Psoas muscle (tissue), 8 donors: Measurements from ENCODE around the gene ARHGAP19. TPM values are rescaled to one million over a fixed set of nuclear protein-coding genes. Genes with fewer than 3 reads are reported as not detected.
A peak's percentile ranks its signal among the peaks of the same experiment; 100 is the strongest.

Experiments used
- ATAC-seq, 4 donors: fragments of 200-7000 bp; cut with Tn5 transposase; one replicate each; pipeline ENCODE4 v1.9.1; 2020; ENCODE audit warnings: moderate library complexity in 3 of 4, mild to moderate bottlenecking in 2 of 4
- DNase-seq, 2 donors: peaks; one replicate each; pipeline ENCODE4 v3.0.0-alpha.2; 2020
- H3K27ac ChIP-seq: fragments of 200-600 bp; one replicate; pipeline ENCODE4 v1.8.0; 2022
- H3K27me3 ChIP-seq, 3 donors: fragments of 200-600 bp in 1 of 3; one replicate each; pipeline versions ENCODE4 v1.6.1 to v1.8.0; 2013 to 2022; ENCODE audit warnings: low read length in 2 of 3, mild to moderate bottlenecking in 2 of 3, moderate library complexity in 1 of 3; ENCODE audit not compliant: insufficient read depth in 3 of 3
- H3K36me3 ChIP-seq, 2 donors: fragments of 200-600 bp in 1 of 2; one replicate each; pipeline versions ENCODE4 v1.6.1 to v1.8.0; 2013 to 2022; ENCODE audit warnings: low read depth in 1 of 2, mild to moderate bottlenecking in 1 of 2, moderate library complexity in 1 of 2; ENCODE audit not compliant: insufficient read depth in 1 of 2
- H3K4me1 ChIP-seq: fragments of 200-600 bp; one replicate; pipeline ENCODE4 v1.8.0; 2022
- H3K4me3 ChIP-seq: fragments of 200-600 bp; one replicate; pipeline ENCODE4 v1.8.0; 2022; ENCODE audit warnings: mild to moderate bottlenecking
- H3K9me3 ChIP-seq: fragments of 200-600 bp; one replicate; pipeline ENCODE4 v1.8.0; 2022
- WGBS, 3 donors: extraction: QIAGEN DNeasy Blood & Tissue Kit; methylation state at CpG; one replicate each; pipeline versions ENCODE4 v1.1.6 to v1.1.7; 2013; 5-methylcytosine and 5-hydroxymethylcytosine counted together
- intact Hi-C, 2 donors: fragments of 100-400 bp; cut with DNase I; formaldehyde crosslinking; loops; one replicate each; pipeline versions ENCODE4 v1.11.0 to v1.14.2; 2022
- polyA plus RNA-seq, 3 donors: library from polyadenylated mRNA; stranded (reverse); fragments of 200-250 nt; gene quantifications; one replicate each; pipeline ENCODE4 v1.2.3, GENCODE V29; 2013
- total RNA-seq, 4 donors: library from RNA; stranded (reverse); fragmentation: NEBNext Ultra II Directional in 2 of 4; extraction: Animal tissue kit (Norgen Biotek cat#: 25700) in 2 of 4; gene quantifications; one replicate each; pipeline versions ENCODE4 v1.2.1 to v1.2.4, GENCODE V29; 2021 to 2023
- TF ChIP-seq, protein P1 (sequence below): fragments of 200-600 bp; IDR thresholded peaks from one replicate; pipeline ENCODE4 v1.8.0; 2022; ENCODE audit warnings: antibody characterized with exemption
- donor health status: healthy with polysubstance abuse.
- donor health status: DM: no; HTN: no; CAD: no; lungs with moderate emphysema.
- donor health status: Bipolar disorder and iron deficiency.
- donor health status: healthy.
- donor health status: DM: yes; HTN: yes; CAD: no.
- donor health status: DM: no; HTN: no; CAD: no.
- donor health status: DM: no; HTN: no; CAD: no.
- donor health status: DM: yes; HTN: yes; CAD: no.

The ARHGAP19 gene
- total and polyA plus RNA-seq, 7 donors = 0.77 to 3.9 (median 1.8) TPM

DNA sequence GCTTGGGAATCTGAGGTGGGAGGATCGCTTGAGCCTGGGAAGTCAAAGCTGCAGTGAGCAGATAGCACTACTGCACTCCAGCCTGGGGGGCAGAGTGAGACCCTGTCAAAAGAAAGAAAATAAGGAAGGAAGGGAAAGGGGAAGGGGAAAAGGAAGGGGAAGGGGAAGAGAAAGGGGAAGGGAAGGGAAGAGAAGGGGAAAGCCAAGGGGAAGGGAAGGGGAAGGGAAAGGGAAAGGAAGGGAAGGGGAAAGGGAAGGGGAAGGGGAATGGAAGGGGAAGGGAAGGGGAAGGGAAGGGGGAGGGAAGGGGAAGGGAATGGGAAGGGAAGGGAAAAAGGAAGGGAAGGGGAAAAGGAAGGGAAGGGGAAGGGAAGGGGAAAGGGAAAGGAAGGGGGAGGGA lies 41.5 kb downstream of the ARHGAP19 start:
- Histone ChIP-seq H3K27ac (no peak overlapping the region), H3K36me3 (peaks cover 0 to 30% of the 10 kb centered on the region in 2 donors), H3K4me1 (no peaks in the 10 kb centered on the region), H3K27me3 (no peaks in the 10 kb centered on the region), H3K9me3 (no peaks in the 10 kb centered on the region), H3K4me3 (no peak overlapping the region)
- no peak for DNase-seq
- TF ChIP-seq, protein P1, sequence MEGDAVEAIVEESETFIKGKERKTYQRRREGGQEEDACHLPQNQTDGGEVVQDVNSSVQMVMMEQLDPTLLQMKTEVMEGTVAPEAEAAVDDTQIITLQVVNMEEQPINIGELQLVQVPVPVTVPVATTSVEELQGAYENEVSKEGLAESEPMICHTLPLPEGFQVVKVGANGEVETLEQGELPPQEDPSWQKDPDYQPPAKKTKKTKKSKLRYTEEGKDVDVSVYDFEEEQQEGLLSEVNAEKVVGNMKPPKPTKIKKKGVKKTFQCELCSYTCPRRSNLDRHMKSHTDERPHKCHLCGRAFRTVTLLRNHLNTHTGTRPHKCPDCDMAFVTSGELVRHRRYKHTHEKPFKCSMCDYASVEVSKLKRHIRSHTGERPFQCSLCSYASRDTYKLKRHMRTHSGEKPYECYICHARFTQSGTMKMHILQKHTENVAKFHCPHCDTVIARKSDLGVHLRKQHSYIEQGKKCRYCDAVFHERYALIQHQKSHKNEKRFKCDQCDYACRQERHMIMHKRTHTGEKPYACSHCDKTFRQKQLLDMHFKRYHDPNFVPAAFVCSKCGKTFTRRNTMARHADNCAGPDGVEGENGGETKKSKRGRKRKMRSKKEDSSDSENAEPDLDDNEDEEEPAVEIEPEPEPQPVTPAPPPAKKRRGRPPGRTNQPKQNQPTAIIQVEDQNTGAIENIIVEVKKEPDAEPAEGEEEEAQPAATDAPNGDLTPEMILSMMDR = no peak
- ATAC-seq = no peak
- 98 to 100% (median 100%) methylated on average over 1 of the region's 1 CpG for WGBS, 3 donors
- intact Hi-C loops = no loop called here

DNA sequence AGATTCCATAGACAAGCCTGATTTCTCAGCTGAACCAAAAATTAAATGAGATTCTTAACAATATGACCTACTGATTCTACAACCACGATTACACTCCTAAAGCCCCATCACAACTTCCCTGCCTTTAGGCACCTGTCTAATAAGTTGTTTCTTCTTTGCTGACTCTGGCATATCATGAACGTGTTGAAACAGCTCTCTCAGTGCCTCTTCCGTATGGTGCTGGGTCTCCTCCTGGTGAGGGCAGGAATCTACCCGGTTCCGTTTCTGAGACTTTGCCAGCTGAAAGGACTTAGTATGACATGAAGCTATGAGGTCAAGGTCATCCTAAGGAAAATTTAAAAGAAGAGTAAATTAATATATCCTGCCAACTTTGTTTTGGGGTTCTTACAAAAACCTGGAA lies 48.6 kb downstream of the ARHGAP19 start:
- no peak overlapping the region for H3K27ac ChIP-seq
- DNase-seq (no peak), ATAC-seq (no peak)
- H3K4me1 ChIP-seq = no peaks in the 10 kb centered on the region
- H3K4me3 ChIP-seq = no peak overlapping the region
- 63 to 68% (median 65%) methylated on average over 5 of the region's 5 CpGs for WGBS, 3 donors
- H3K27me3 ChIP-seq = no peaks in the 10 kb centered on the region
- intact Hi-C loops = no loop called here
- H3K9me3 ChIP-seq = no peaks in the 10 kb centered on the region
- peaks cover 0 to 33% of the 10 kb centered on the region in 2 donors for H3K36me3 ChIP-seq
- TF ChIP-seq, protein P1 = no peak

DNA sequence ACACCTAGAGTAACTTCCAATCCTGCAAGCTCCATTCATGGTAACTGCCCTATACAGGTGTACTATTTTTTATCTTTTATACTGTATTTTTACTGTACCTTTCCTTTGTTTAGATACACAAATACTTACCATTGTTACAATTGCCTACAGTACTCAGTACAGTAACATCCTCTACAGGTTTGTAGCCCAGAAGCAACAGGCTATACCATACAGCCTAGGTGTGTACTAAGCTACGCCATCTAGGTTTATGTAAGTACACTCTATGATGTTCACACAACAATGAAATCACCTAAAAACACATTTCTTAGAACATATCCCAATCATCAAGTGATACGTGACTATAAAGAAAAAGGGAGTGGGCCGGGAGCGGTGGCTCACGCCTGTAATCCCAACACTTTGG lies 53.6 kb downstream of the ARHGAP19 start:
- Histone ChIP-seq H3K9me3 (no peaks in the 10 kb centered on the region), H3K27me3 (no peaks in the 10 kb centered on the region), H3K4me3 (no peak overlapping the region), H3K27ac (no peak overlapping the region), H3K4me1 (no peaks in the 10 kb centered on the region), H3K36me3 (peaks cover 0 to 22% of the 10 kb centered on the region in 2 donors)
- 93 to 97% (median 97%) methylated on average over 5 of the region's 5 CpGs for WGBS, 3 donors
- DNase-seq (no peak), ATAC-seq (no peak)
- intact Hi-C loops = no loop called here
- TF ChIP-seq, protein P1 = no peak

DNA sequence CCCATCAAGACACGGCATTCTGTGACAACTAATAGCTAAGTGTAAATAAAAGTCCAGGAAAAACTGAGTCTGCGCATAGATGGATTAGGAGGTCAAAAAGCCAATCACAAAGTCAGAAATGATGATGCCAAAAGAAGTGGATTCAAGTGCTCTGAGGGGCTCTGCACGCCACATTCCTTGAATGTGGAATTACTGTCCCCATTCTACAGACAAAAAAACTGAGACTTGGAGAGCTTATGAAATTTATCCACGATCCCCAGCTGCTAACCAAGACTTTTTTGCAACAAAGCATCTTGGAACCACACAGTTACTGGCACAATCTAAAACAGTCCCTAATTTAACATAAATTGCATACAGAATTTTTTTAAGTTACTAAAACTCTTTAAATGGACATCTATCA lies 57.1 kb downstream of the ARHGAP19 start:
- Histone ChIP-seq H3K4me3 (no peak overlapping the region), H3K4me1 (no peaks in the 10 kb centered on the region), H3K9me3 (no peaks in the 10 kb centered on the region), H3K27me3 (no peaks in the 10 kb centered on the region), H3K27ac (no peak overlapping the region), H3K36me3 (peaks cover 0 to 20% of the 10 kb centered on the region in 2 donors)
- no peak for ATAC-seq
- intact Hi-C loops = no loop called here
- 92 to 98% (median 95%) methylated on average over 4 of the region's 4 CpGs for WGBS, 3 donors
- DNase-seq = no peak
- TF ChIP-seq, protein P1 = no peak

DNA sequence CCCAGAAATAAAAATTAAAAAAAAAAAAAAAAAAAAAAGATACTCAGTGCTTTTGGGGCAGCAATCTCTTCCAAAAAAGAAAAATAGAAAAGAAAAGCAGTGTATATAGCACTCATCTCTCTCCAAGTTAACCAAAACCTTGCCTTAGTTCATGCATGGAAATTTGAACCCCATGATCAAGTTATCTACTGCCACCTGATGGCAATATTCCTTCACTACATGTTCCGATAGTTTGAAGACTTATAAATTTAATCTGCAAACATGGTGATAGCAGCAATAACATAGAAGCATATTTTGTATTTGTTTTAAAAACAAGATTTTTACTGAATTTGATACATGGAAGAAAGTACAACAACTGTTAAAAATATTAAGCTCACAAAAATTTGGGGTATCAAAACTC lies 58.0 kb downstream of the ARHGAP19 start:
- TF ChIP-seq, protein P1 = peak; percentile 54
- no peak overlapping the region for H3K27ac ChIP-seq
- intact Hi-C loops = no loop called here
- DNase-seq (no peak), ATAC-seq (no peak)
- 33 to 65% (median 63%) methylated on average over 1 of the region's 1 CpG for WGBS, 3 donors
- H3K9me3 ChIP-seq = no peaks in the 10 kb centered on the region
- peaks cover 0 to 22% of the 10 kb centered on the region in 2 donors for H3K36me3 ChIP-seq
- no peak overlapping the region for H3K4me3 ChIP-seq
- H3K27me3 ChIP-seq = no peaks in the 10 kb centered on the region
- H3K4me1 ChIP-seq = no peaks in the 10 kb centered on the region
